ENCODE measurements around the gene ERVH48-1.

Gene ERVH48-1

GRCh38 chr21:42925114-42925926 is at the start of gene ERVH48-1:
Gene ERVH48-1 (minus strand): TSS chr21:42925630. CDS start chr21:42919006, 6,624 bp downstream.
- no peak for TF ChIP-seq CTCF (IDR thresholded peaks at IDR 0.05; ENCODE audit: borderline replicate concordance, control extremely low read depth, extremely low read depth, insufficient read depth, missing control alignments)
- no peak for DNase-seq (ENCODE audit: low spot score)
- in situ Hi-C loops (cut with MboI; ENCODE audit: low sequenced_read_pairs, unreplicated experiment) = loop anchor here (10.0 kb wide), 1 partner anchor 719 kb away; no protein-coding TSS in a partner anchor

- DNase-seq (ENCODE audit: low spot score) = peak; percentile 100
- TF ChIP-seq CTCF (IDR thresholded peaks at IDR 0.05; ENCODE audit: borderline replicate concordance, control extremely low read depth, extremely low read depth, insufficient read depth, missing control alignments) = no peak
- in situ Hi-C loops (cut with MboI; ENCODE audit: low sequenced_read_pairs, unreplicated experiment) = no loop called here
These were observed 48.8 kb upstream of the ERVH48-1 start, which contains the start of gene PKNOX1 for GRCh38 chr21:42973991-42974831. Gene PKNOX1 (plus strand): TSS chr21:42974562. CDS start chr21:43004382, 29,820 bp downstream.

GRCh38 chr21:42973309-42973990 is 48.0 kb upstream of the ERVH48-1 start:
- in situ Hi-C loops (cut with MboI; ENCODE audit: low sequenced_read_pairs, unreplicated experiment) = no loop called here
- TF ChIP-seq CTCF (IDR thresholded peaks at IDR 0.05; ENCODE audit: borderline replicate concordance, control extremely low read depth, extremely low read depth, insufficient read depth, missing control alignments) = no peak
- no peak for DNase-seq (ENCODE audit: low spot score)

GRCh38 chr21:42971897-42972275 is 46.5 kb upstream of the ERVH48-1 start:
- DNase-seq (ENCODE audit: low spot score) = no peak
- TF ChIP-seq CTCF (IDR thresholded peaks at IDR 0.05; ENCODE audit: borderline replicate concordance, control extremely low read depth, extremely low read depth, insufficient read depth, missing control alignments) = no peak
- in situ Hi-C loops (cut with MboI; ENCODE audit: low sequenced_read_pairs, unreplicated experiment) = no loop called here

GRCh38 chr21:42970946-42971653 is 45.7 kb upstream of the ERVH48-1 start:
- no peak for DNase-seq (ENCODE audit: low spot score)
- in situ Hi-C loops (cut with MboI; ENCODE audit: low sequenced_read_pairs, unreplicated experiment) = no loop called here
- TF ChIP-seq CTCF (IDR thresholded peaks at IDR 0.05; ENCODE audit: borderline replicate concordance, control extremely low read depth, extremely low read depth, insufficient read depth, missing control alignments) = no peak

All from GM13976 (cell line).